Activated T-cell treated with anti-CD3 and anti-CD28 coated beads, Interleukin-2, amount 50 U/mL, for 72 hours (primary cell): ENCODE results near the gene SRCIN1. TPM values are rescaled to one million over a fixed set of nuclear protein-coding genes. Genes with fewer than 3 reads are reported as not detected.

ENCODE experiments used
- ATAC-seq, 2 donors: fragments of 150-1000 bp; cut with Tn5 transposase; replicated peaks in 1 of 2; 2 replicates each; pipeline ENCODE4 v1.10.0; 2021; ENCODE audit warnings: moderate library complexity in 2 of 2, mild to moderate bottlenecking in 1 of 2
- DNase-seq, 2 donors: peaks; one replicate each; pipeline ENCODE4 v3.0.0; 2021 to 2022; ENCODE audit warnings: mixed read lengths in 1 of 2
- H3K27ac Mint-ChIP-seq: one replicate; pipeline ENCODE4 v1.8.0; 2022; ENCODE audit warnings: mild to moderate bottlenecking, moderate library complexity, mixed read lengths
- H3K27me3 Mint-ChIP-seq: one replicate; pipeline ENCODE4 v1.8.0; 2022; ENCODE audit warnings: low read depth, mixed read lengths
- H3K36me3 Mint-ChIP-seq, 2 donors: one replicate each; pipeline ENCODE4 v1.8.0; 2022; ENCODE audit warnings: mixed read lengths in 2 of 2, mild to moderate bottlenecking in 1 of 2; ENCODE audit not compliant: insufficient read depth in 2 of 2
- H3K4me1 Mint-ChIP-seq: one replicate; pipeline ENCODE4 v1.8.0; 2022; ENCODE audit warnings: low read depth, mixed read lengths
- H3K4me3 Mint-ChIP-seq, 2 donors: one replicate each; pipeline ENCODE4 v1.8.0; 2022; ENCODE audit warnings: mild to moderate bottlenecking in 2 of 2, mixed read lengths in 2 of 2, moderate library complexity in 2 of 2
- H3K9me3 Mint-ChIP-seq, 2 donors: one replicate each; pipeline ENCODE4 v1.8.0; 2022; ENCODE audit warnings: mixed read lengths in 2 of 2
- total RNA-seq, 2 donors: library from RNA; stranded (reverse); gene quantifications; one replicate each; pipeline ENCODE4 v1.2.3, GENCODE V29; 2022

SRCIN1 gene
- total RNA-seq, 2 donors from 2014 or later: 0.72 to 1.8 TPM

DNA sequence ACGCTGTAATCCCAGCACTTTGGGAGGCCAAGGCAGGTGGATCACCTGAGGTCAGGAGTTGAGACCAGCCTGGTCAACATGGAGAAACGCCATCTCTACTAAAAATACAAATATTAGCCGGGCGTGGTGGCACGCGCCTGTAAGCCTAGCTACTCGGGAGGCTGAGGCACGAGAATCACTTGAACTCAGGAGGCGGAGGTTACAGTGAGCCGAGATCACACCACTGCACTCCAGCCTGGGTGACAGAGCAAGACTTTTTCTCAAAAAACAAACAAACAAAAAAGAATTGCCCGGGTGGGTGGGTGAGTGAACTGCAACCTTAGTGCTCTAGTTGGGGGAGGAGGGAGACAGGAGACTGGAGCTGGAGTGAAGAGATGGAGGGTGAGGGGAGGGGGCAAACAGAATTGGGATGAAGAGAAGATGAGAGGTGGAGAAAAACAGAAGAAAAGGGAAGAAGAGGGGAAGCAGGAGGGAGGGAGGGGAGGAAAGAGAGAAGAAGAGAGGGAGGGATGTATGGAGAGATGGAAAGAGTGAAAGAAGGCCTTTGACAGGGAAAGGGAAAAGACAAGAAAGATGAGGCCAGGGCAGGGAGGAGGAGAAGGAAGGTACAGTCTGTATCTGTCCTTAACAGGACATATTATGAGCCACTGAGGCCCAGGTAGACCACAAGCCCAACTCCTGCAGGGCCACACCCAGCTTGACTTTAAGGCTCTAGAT is 5.5 kb upstream of the SRCIN1 start:
- Mint-ChIP-seq H3K27ac (no peak overlapping the region), H3K4me3 (no peak overlapping the region), H3K36me3 (no peaks in the 10 kb centered on the region), H3K4me1 (peaks cover 10% of the 10 kb centered on the region), H3K27me3 (peaks cover 64% of the 10 kb centered on the region), H3K9me3 (no peaks in the 10 kb centered on the region)
- DNase-seq (no peak), ATAC-seq (no peak)

DNA sequence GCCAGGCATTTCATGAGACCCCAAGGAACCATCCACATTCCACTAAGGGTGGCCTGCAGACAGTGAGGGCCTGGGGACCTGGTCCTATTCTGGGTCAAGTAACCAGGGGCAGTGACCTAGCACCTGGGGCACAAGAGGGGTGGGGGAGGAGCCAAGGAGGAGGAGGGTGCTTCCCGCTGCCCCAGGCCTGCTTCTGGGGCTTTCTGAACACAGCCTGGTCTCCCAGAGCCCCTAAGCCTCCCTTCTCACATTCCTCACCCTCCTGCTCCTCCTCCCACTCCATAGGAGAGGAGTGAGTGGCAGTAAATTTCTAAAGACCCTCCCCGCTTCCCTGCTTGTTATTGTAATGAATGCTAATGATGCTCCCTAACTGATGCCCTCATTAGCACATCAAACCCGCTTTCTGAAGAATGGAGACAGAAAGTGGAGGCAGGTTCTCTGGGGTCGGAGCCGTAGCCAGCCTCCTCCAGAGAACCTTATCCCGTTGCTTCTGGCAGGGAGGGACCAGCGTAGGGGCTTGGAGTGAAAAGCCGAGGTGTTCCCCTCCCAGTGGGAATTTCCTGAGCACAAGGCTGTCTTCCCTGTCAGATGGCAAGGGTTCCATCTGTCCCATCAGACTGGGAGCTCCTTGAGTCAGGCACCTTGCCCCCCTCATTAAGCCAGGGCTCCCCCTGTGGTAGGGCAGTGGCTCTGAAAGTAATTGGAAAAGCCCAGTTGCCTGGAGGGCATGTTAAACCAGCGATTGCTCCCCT is 3.7 kb upstream of the SRCIN1 start:
- H3K27me3 Mint-ChIP-seq: peaks cover 62% of the 10 kb centered on the region
- no peaks in the 10 kb centered on the region for H3K36me3 Mint-ChIP-seq
- H3K4me1 Mint-ChIP-seq: peaks cover 10% of the 10 kb centered on the region
- H3K27ac Mint-ChIP-seq: no peak overlapping the region
- DNase-seq (no peak), ATAC-seq (no peak)
- H3K4me3 Mint-ChIP-seq: no peak overlapping the region
- no peaks in the 10 kb centered on the region for H3K9me3 Mint-ChIP-seq

DNA sequence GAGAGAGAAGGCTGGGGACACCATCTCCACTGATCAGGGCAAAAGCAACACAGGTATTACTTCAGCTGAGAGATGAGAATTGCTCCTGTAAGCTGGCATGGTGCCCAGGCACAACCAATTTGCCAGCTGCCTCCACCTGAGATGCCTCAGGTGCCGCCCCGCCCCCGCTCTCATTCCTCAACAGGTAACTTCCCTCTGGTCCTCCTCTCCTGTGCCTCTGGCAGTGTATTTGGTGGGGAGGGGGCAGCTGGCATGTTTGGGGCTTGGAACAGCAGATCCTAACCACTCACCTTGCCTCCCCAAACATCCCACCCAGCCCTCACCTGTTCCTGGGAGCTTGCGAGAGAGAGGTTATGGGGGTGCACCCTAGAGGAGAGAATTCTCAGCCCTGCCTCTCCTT is 2.9 kb upstream of the SRCIN1 start:
- DNase-seq: no peak
- ATAC-seq: no peak
- Mint-ChIP-seq H3K4me3 (no peak overlapping the region), H3K27me3 (peaks cover 63% of the 10 kb centered on the region), H3K4me1 (peaks cover 10% of the 10 kb centered on the region), H3K36me3 (no peaks in the 10 kb centered on the region), H3K9me3 (no peaks in the 10 kb centered on the region), H3K27ac (no peak overlapping the region)

- H3K27me3 Mint-ChIP-seq: peaks cover 63% of the 10 kb centered on the region
- no peaks in the 10 kb centered on the region for H3K9me3 Mint-ChIP-seq
- ATAC-seq (no peak), DNase-seq (no peak)
- H3K4me3 Mint-ChIP-seq: peak overlapping the region; percentile 81 to 82
- H3K27ac Mint-ChIP-seq: no peak overlapping the region
- peaks cover 15% of the 10 kb centered on the region for H3K4me1 Mint-ChIP-seq
- H3K36me3 Mint-ChIP-seq: no peaks in the 10 kb centered on the region
Measured at GRCh38 chr17:38606646-38607611, 1.2 kb upstream of the SRCIN1 start.

DNA sequence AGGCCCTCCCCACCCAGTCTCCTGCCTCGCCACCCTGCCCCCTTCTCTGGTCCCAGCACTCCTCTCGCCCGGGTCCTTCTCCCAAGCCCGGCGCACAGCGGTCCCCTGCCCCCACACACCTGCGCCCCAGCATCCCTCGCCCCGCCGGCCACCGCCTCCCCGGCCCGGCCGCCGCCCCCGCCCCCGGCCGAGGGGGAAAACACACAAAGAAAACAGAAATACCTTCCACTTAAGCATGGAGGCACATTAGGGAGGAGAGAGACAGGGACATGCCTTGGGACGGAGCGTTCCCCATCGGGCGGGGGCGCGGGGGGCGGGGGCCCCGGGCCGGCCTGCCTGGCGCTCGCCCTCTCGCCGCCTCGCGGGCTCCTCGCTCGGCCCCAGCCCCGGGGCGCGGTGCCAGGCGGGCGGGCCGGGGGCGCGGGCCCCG is 326 bp downstream of the SRCIN1 start:
- DNase-seq (no peak), ATAC-seq (peak in 1 of 2 donors; percentile 6)
- H3K27ac Mint-ChIP-seq: no peak overlapping the region
- H3K36me3 Mint-ChIP-seq: no peaks in the 10 kb centered on the region
- peak overlapping the region; percentile 76 to 82 for H3K4me3 Mint-ChIP-seq
- H3K4me1 Mint-ChIP-seq: peaks cover 21% of the 10 kb centered on the region
- peaks cover 68% of the 10 kb centered on the region for H3K27me3 Mint-ChIP-seq
- no peaks in the 10 kb centered on the region for H3K9me3 Mint-ChIP-seq

- H3K36me3 Mint-ChIP-seq: no peaks in the 10 kb centered on the region
- peak overlapping the region; percentile 61 to 76 for H3K4me3 Mint-ChIP-seq
- H3K27me3 Mint-ChIP-seq: peaks cover 75% of the 10 kb centered on the region
- peaks cover 25% of the 10 kb centered on the region for H3K4me1 Mint-ChIP-seq
- no peak overlapping the region for H3K27ac Mint-ChIP-seq
- no peaks in the 10 kb centered on the region for H3K9me3 Mint-ChIP-seq
- DNase-seq (peak; percentile 41 to 51), ATAC-seq (peak; percentile 24 to 39)
Measured at GRCh38 chr17:38604479-38605403, 1.0 kb downstream of the SRCIN1 start.

DNA sequence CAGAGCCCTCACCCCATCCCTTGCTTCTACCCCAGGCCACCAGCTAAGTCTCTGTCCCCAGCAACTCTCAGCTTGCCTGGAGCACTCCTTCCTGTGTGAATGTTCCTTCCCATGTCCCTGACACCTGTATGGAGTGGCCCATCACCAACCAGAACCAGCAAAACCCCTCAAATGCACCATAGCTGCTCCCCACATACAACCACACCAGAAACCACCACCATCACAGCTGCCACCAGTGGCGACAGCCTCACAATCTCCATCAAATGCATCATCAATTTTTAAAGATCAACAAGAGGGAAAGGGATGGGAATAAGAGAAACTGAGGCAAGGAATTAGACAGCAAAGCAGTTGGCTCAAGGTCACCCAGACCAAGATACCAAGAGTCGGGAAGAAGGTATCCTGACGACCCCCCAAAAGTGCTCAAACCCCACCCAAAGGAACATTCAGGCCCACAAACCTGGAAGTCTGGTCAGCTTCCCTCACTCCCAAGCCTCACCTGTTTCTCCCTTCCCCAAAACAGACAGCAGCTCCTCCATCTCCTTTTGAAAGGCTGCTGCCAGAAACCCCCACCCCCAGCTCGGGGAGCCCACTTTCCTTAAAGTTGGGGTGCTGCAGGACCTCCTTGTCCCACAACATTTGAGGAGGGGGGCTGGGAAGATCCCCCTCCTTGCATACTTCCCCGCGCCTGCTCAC is 1.8 kb downstream of the SRCIN1 start:
- H3K27me3 Mint-ChIP-seq: peaks cover 75% of the 10 kb centered on the region
- peak overlapping the region in 1 of 2 donors; percentile 1 for H3K4me3 Mint-ChIP-seq
- H3K36me3 Mint-ChIP-seq: no peaks in the 10 kb centered on the region

DNA sequence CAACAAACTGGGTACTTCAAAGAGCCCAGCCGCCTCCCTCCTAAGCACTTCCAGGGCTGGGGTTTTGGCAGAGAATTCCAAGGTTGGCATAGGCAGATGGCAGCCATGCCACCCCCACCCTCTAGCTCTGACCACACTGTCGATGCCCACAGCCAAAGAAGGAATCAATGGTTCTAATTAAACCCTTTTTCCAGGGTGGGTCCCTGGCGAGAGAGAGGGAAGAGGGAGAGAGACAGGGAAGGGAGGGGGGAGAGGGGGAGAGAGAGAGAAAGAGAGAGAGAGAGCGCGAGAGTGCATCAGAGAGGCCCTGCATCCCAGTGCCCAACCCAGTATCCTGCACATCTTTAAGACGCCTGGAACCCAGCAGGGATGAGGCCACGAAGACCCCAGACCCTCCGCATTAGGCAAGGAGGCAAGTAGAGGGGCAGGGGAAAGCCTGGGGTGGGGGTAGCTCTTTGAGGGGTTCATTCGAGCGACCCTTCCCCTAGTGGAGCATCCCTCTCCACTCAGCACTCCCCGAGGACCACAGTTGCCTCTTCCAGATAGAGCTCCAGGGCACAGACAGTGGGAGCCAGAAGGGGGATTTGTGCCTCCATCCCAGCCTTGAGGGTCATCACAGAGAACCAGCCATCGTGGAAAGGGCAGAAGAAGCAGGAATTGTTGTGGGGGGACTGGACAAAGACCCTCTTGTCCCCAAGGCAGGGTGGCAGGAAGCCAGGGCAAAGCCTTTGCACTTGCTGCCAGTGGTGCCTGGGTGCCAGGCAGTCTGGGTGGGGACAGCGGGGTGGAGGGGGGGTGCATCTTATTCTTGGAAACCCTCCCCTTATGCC is 2.6 kb downstream of the SRCIN1 start:
- Mint-ChIP-seq H3K4me1 (peaks cover 25% of the 10 kb centered on the region), H3K36me3 (no peaks in the 10 kb centered on the region), H3K9me3 (no peaks in the 10 kb centered on the region), H3K27ac (no peak overlapping the region), H3K4me3 (no peak overlapping the region), H3K27me3 (peaks cover 75% of the 10 kb centered on the region)
- DNase-seq (no peak), ATAC-seq (no peak)

More for the DNA sequence above, 1.8 kb downstream of the SRCIN1 start:
- ATAC-seq: no peak
- Mint-ChIP-seq H3K9me3 (no peaks in the 10 kb centered on the region), H3K27ac (no peak overlapping the region), H3K4me1 (peaks cover 25% of the 10 kb centered on the region)
- DNase-seq: no peak

DNA sequence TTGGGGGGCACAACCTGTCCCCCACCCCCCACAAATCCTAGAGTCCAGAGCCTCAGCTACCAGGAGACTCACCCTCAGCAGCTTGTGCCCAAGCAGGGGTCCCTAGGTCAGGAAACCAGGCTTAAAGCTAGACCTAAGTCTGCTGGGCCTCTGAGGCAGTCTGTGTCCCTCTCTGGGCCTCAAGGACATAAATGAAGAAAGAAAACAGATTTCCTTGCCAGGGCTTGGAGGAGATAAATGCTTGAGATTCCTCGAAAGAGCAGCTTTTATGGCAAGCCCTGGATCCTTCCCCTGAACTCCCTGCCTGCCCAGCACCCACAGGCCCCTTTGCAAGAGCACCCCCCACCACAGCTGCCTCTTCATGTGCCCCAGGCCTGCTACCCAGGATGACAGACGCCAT is 3.3 kb downstream of the SRCIN1 start:
- no peak overlapping the region for H3K27ac Mint-ChIP-seq
- DNase-seq: no peak
- no peaks in the 10 kb centered on the region for H3K9me3 Mint-ChIP-seq
- no peaks in the 10 kb centered on the region for H3K36me3 Mint-ChIP-seq
- H3K4me3 Mint-ChIP-seq: no peak overlapping the region
- ATAC-seq: no peak
- peaks cover 75% of the 10 kb centered on the region for H3K27me3 Mint-ChIP-seq
- H3K4me1 Mint-ChIP-seq: peaks cover 29% of the 10 kb centered on the region

DNA sequence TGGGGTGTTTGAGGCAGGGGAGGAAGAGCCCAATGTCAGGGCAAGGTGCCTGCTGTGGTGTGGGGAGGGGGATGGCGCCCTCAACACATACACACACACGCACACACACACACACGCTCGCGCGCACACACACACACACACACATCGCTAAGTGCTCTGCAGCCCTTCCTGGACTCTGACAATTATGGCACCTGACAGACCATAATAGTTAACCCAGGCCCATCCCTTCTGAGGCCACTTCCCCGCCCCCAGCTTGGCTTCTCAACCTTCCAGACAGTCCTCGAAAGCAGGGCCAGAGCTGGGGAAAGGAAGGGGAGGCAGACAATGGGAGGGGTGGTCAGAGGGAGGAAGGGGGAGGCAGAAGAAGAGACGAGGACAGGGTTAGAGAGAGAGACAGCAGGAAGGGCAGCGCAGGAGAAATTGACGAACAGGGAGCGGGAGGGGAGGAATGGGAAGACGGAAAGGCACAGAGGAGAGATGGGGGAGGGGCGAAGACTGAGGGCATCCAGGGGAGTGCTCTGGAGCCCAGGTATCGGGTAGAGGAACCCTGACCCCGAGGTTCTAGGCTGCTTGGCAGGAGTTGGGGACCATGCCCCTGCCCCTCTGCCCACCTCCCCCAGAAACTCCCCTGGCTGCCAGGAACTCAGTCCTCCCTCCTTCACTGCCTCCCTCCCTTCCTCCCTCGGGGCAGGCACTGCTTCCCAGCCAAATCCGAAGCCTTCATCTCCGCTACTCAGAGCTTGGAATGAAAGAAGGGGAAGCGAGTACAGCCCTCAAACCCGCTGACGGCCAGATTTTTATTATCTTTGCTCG is 4.0 kb downstream of the SRCIN1 start:
- ATAC-seq (no peak), DNase-seq (no peak)
- Mint-ChIP-seq H3K27ac (no peak overlapping the region), H3K9me3 (no peaks in the 10 kb centered on the region), H3K4me3 (no peak overlapping the region), H3K36me3 (no peaks in the 10 kb centered on the region), H3K4me1 (peaks cover 29% of the 10 kb centered on the region), H3K27me3 (peaks cover 75% of the 10 kb centered on the region)
